A549 (cell line): Measurements from ENCODE around the gene TBC1D10A. TPM values are rescaled to one million over a fixed set of nuclear protein-coding genes. Genes with fewer than 3 reads are reported as not detected.

Experiments
- ATAC-seq, 2 experiments: fragments of 200-7000 bp in 1 of 2; fragments of >200 bp in 1 of 2; cut with Nextera tagmentation in 1 of 2; cut with Tn5 transposase in 1 of 2; 3 replicates each; pipeline versions ENCODE4 v1.8.0 to v1.9.1; 2018 to 2020; ENCODE audit warnings: mild to moderate bottlenecking in 1 of 2, moderate library complexity in 1 of 2
- CTCF ChIA-PET: fragments of 300-600 bp; sonication (Branson Sonifier 250); formaldehyde crosslinking; extraction: SDS; loops from one replicate; lab custom pipeline; 2021; ENCODE audit warnings: antibody characterized with exemption, inconsistent platforms; lab: Yijun Ruan, JAX
- POLR2A ChIA-PET: fragments of 350-600 bp; formaldehyde crosslinking; extraction: SDS; loops from one replicate; lab custom pipeline; 2021; ENCODE audit warnings: antibody characterized with exemption, inconsistent platforms; lab: Yijun Ruan, JAX
- DNase-seq, 2 experiments: peaks; one replicate each; pipeline versions ENCODE4 v3.0.0 to v3.0.0-alpha.2; 2011 to 2016; ENCODE audit warnings: low read depth in 1 of 2, low spot score in 1 of 2
- FAIRE-seq: peaks from 2 replicates; lab custom pipeline; 2011; peaks lifted over from hg19 to GRCh38; lab: Jason Lieb, UNC
- H3K27ac ChIP-seq, 2 experiments: fragments of >200 bp; sonication (Bioruptor Twin); formaldehyde crosslinking; 3 replicates each; pipeline ENCODE4 v1.5.1; 2016 to 2017
- H3K4me1 ChIP-seq: fragments of >200 bp; sonication (Bioruptor Twin); formaldehyde crosslinking; 3 replicates; pipeline ENCODE4 v1.6.1; 2016
- H3K4me2 ChIP-seq: fragments of >200 bp; sonication (Bioruptor Twin); formaldehyde crosslinking; 3 replicates; pipeline ENCODE4 v1.6.1; 2016
- H3K4me3 ChIP-seq: fragments of >200 bp; sonication (Bioruptor Twin); formaldehyde crosslinking; 3 replicates; pipeline ENCODE4 v1.5.1; 2016
- H3K9me3 ChIP-seq: fragments of >200 bp; sonication (Bioruptor Twin); formaldehyde crosslinking; 3 replicates; pipeline ENCODE4 v1.6.1; 2016
- MAFK ChIP-seq: fragments of 450-650 bp; IDR thresholded peaks from 2 replicates; pipeline ENCODE4 v1.6.1; 2014; ENCODE audit not compliant: partially characterized antibody
- POLR2AphosphoS2 ChIP-seq: conservative IDR thresholded peaks from 2 replicates; pipeline ENCODE4 v1.6.1; 2012; ENCODE audit warnings: low read length, improper control_type of control experiment, inconsistent platforms
- WGBS: methylation state at CpG from one replicate; pipeline ENCODE4 v1.1.6; 2017; ENCODE audit errors: missing lambda C conversion rate; 5-methylcytosine and 5-hydroxymethylcytosine counted together
- polyA plus RNA-seq, 4 experiments: library from polyadenylated mRNA; depleted of rRNA in 3 of 4; stranded (reverse); fragments of >200 nt; fragmentation: RNase III in 1 of 4; extraction: RNeasy Plus Mini Kit Qiagen cat#74134 plus additional on column Dnase treatment in 1 of 4; gene quantifications; 2 replicates in 3 of 4; 3 replicates in 1 of 4; pipeline ENCODE4 v1.2.3, GENCODE V29; 2011 to 2017
- TF ChIP-seq, protein P1 (sequence below): IDR thresholded peaks from 2 replicates; pipeline ENCODE4 v1.6.1; 2012

The TBC1D10A gene
- polyA plus RNA-seq, 2 of the 4 experiments (the other 2 are of a cell fraction) = 5.8 to 6.8 TPM

DNA sequence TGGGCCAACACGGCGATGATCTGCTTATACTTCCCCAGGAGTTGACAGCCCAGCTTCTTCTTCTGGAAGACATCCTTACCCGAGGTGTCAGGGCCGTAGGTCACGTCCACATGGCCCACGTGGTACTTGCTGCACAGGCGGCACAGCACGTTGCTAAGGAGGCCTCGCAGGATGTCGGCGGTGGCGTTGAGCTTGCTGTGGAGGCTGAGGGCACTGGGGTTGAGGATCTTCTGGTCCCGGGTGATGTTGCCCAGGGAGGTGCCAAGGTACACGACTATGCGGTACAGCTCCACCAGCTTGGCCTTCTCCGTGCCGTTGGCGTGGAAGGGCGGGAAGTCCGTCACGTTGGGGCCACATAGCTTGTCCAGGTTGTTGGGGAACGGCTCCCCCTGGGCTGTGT is 83.1 kb downstream of the TBC1D10A start:
- DNase-seq (no peak), ATAC-seq (no peak), FAIRE-seq (no peak)
- no peak overlapping the region for H3K4me3 ChIP-seq
- 90% methylated on average over 15 of the region's 22 CpGs for WGBS
- H3K4me2 ChIP-seq = no peak overlapping the region; the same call in 2 of the 3 replicates
- peaks cover 100% of the 10 kb centered on the region for H3K4me1 ChIP-seq
- peak overlapping the region; percentile 99 to 100; a peak in 5 of 6 replicates for H3K27ac ChIP-seq
- H3K9me3 ChIP-seq = no peaks in the 10 kb centered on the region
- POLR2A ChIA-PET = no interaction called here
- CTCF ChIA-PET = interaction anchor here (0.7 to 3.3 kb wide), 4 partner anchors 10 to 1055 kb away, joined by 3 to 14 read pairs (median 7); no protein-coding TSS in a partner anchor
- TF ChIP-seq POLR2AphosphoS2 = no peak
- TF ChIP-seq, protein P1, sequence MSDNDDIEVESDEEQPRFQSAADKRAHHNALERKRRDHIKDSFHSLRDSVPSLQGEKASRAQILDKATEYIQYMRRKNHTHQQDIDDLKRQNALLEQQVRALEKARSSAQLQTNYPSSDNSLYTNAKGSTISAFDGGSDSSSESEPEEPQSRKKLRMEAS = 0 out of 2 replicates have a peak, but pooled peaks have one; percentile 13
- no peak for TF ChIP-seq MAFK

Other genes starting within 250 kb of the TBC1D10A start
- gene HORMAD2, start 246.5 kb downstream of the TBC1D10A start, polyA plus RNA-seq (2011; rRNA removed) = not detected in 2 replicates
- gene HORMAD2, start 246.5 kb downstream of the TBC1D10A start, polyA plus RNA-seq (2017; fragmentation: RNase III; extraction: RNeasy Plus Mini Kit Qiagen cat#74134 plus additional on column Dnase treatment) = not detected in 3 replicates
- 54.5 and 64.7 TPM in 2 replicates for gene LIF, start 80.2 kb downstream of the TBC1D10A start, polyA plus RNA-seq (2011; rRNA removed)
- 40.7 to 49.3 TPM (median 44.3 TPM) in 3 replicates for gene LIF, start 80.2 kb downstream of the TBC1D10A start, polyA plus RNA-seq (2017; fragmentation: RNase III; extraction: RNeasy Plus Mini Kit Qiagen cat#74134 plus additional on column Dnase treatment)
- not detected in 2 replicates for gene OSM, start 60.1 kb downstream of the TBC1D10A start, polyA plus RNA-seq (2011; rRNA removed)
- gene OSM, start 60.1 kb downstream of the TBC1D10A start, polyA plus RNA-seq (2017; fragmentation: RNase III; extraction: RNeasy Plus Mini Kit Qiagen cat#74134 plus additional on column Dnase treatment) = not detected in 3 replicates
- 11.3 and 12.2 TPM in 2 replicates for gene CASTOR1, start 37.4 kb downstream of the TBC1D10A start, polyA plus RNA-seq (2011; rRNA removed)
- gene CASTOR1, start 37.4 kb downstream of the TBC1D10A start, polyA plus RNA-seq (2017; fragmentation: RNase III; extraction: RNeasy Plus Mini Kit Qiagen cat#74134 plus additional on column Dnase treatment) = 4.7 to 6.6 TPM (median 5.5 TPM) in 3 replicates
- gene SF3A1, start 30.0 kb upstream of the TBC1D10A start, polyA plus RNA-seq (2011; rRNA removed) = 47.0 and 86.1 TPM in 2 replicates
- gene SF3A1, start 30.0 kb upstream of the TBC1D10A start, polyA plus RNA-seq (2017; fragmentation: RNase III; extraction: RNeasy Plus Mini Kit Qiagen cat#74134 plus additional on column Dnase treatment) = 45.4 to 57.9 TPM (median 48.6 TPM) in 3 replicates
- 1.4 and 2.1 TPM in 2 replicates for gene CCDC157, start 30.1 kb upstream of the TBC1D10A start, polyA plus RNA-seq (2011; rRNA removed)
- 2.1 to 2.6 TPM (median 2.5 TPM) in 3 replicates for gene CCDC157, start 30.1 kb upstream of the TBC1D10A start, polyA plus RNA-seq (2017; fragmentation: RNase III; extraction: RNeasy Plus Mini Kit Qiagen cat#74134 plus additional on column Dnase treatment)
- 16.4 and 19.0 TPM in 2 replicates for gene RNF215, start 60.5 kb upstream of the TBC1D10A start, polyA plus RNA-seq (2011; rRNA removed)
- 18.4 to 23.5 TPM (median 19.5 TPM) in 3 replicates for gene RNF215, start 60.5 kb upstream of the TBC1D10A start, polyA plus RNA-seq (2017; fragmentation: RNase III; extraction: RNeasy Plus Mini Kit Qiagen cat#74134 plus additional on column Dnase treatment)
- gene SEC14L2, start 70.1 kb upstream of the TBC1D10A start, polyA plus RNA-seq (2011; rRNA removed) = 12.5 and 12.8 TPM in 2 replicates
- gene SEC14L2, start 70.1 kb upstream of the TBC1D10A start, polyA plus RNA-seq (2017; fragmentation: RNase III; extraction: RNeasy Plus Mini Kit Qiagen cat#74134 plus additional on column Dnase treatment) = 15.2 to 21.8 TPM (median 17.2 TPM) in 3 replicates
- 23.8 and 24.9 TPM in 2 replicates for gene MTFP1, start 98.8 kb upstream of the TBC1D10A start, polyA plus RNA-seq (2011; rRNA removed)
- gene MTFP1, start 98.8 kb upstream of the TBC1D10A start, polyA plus RNA-seq (2017; fragmentation: RNase III; extraction: RNeasy Plus Mini Kit Qiagen cat#74134 plus additional on column Dnase treatment) = 50.3 to 52.5 TPM (median 52.0 TPM) in 3 replicates
- 0.05 TPM in 1 of 2 replicates, not detected in the other for gene SEC14L3, start 145.1 kb upstream of the TBC1D10A start, polyA plus RNA-seq (2011; rRNA removed)
- gene SEC14L3, start 145.1 kb upstream of the TBC1D10A start, polyA plus RNA-seq (2017; fragmentation: RNase III; extraction: RNeasy Plus Mini Kit Qiagen cat#74134 plus additional on column Dnase treatment) = 0.04 TPM in 1 of 3 replicates, not detected in the others
- 6.7 and 8.8 TPM in 2 replicates for gene SEC14L4, start 178.8 kb upstream of the TBC1D10A start, polyA plus RNA-seq (2011; rRNA removed)
- gene SEC14L4, start 178.8 kb upstream of the TBC1D10A start, polyA plus RNA-seq (2017; fragmentation: RNase III; extraction: RNeasy Plus Mini Kit Qiagen cat#74134 plus additional on column Dnase treatment) = 7.7 to 10.0 TPM (median 9.3 TPM) in 3 replicates
- not detected in 2 replicates for gene SEC14L6, start 219.8 kb upstream of the TBC1D10A start, polyA plus RNA-seq (2011; rRNA removed)
- not detected in 3 replicates for gene SEC14L6, start 219.8 kb upstream of the TBC1D10A start, polyA plus RNA-seq (2017; fragmentation: RNase III; extraction: RNeasy Plus Mini Kit Qiagen cat#74134 plus additional on column Dnase treatment)
- gene GAL3ST1, start 247.7 kb upstream of the TBC1D10A start, polyA plus RNA-seq (2011; rRNA removed) = 8.7 and 10.8 TPM in 2 replicates
- gene GAL3ST1, start 247.7 kb upstream of the TBC1D10A start, polyA plus RNA-seq (2017; fragmentation: RNase III; extraction: RNeasy Plus Mini Kit Qiagen cat#74134 plus additional on column Dnase treatment) = 10.4 to 14.0 TPM (median 12.5 TPM) in 3 replicates